Measurements from ENCODE around the gene COX4I2.
"Not testable (repeated sequence)": the region's sequence is repeated elsewhere in the genome, so short reads cannot be mapped to it uniquely, and the experiment has no call there.

The COX4I2 gene

DNA sequence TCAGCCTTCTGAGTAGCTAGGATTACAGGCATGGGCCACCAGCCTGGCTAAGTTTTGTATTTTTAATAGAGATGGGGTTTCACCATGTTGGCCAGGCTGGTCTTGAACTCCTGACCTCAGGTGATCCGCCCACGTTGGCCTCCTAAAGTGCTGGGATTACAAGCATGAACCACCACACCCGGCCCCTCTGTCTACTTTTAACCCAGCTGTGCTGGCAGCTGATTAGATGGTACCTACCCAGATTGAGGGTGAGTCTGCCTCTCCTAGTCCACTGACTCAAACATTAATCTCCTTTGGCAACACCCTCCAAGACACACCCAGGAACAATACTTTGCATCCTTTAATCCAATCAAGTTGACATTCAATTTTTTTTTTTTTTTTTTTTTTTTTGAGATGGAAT is 10.4 kb downstream of the COX4I2 start:
- in situ Hi-C loops (cut with MboI; ENCODE audit: low sequenced_read_pairs): not testable (repeated sequence)

DNA sequence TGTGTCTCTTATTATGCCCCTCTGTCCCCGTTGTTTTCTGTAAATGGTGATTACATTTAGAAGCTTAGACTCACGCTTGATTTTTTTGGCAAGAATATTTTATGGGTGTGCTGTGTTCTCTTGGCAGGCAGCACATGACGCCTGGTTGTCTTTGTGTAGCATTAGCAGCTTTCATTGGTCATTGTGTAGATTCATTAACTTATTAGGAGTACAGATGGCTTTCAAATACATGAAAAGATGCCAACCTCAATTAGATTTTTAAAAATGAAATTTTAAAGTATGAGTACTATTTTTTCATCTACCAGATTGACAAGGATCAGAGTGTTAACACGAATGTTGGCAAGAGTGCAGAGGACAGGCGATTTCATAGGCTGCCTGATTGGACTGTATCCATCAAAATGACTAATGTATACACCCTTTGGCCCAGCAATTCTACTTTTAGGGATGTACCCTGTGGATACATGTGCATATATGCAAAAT is 15.2 kb downstream of the COX4I2 start:
- in situ Hi-C loops (cut with MboI; ENCODE audit: low sequenced_read_pairs): loop anchor here (10.0 kb wide), 1 partner anchor 58 kb away; no protein-coding TSS in a partner anchor

DNA sequence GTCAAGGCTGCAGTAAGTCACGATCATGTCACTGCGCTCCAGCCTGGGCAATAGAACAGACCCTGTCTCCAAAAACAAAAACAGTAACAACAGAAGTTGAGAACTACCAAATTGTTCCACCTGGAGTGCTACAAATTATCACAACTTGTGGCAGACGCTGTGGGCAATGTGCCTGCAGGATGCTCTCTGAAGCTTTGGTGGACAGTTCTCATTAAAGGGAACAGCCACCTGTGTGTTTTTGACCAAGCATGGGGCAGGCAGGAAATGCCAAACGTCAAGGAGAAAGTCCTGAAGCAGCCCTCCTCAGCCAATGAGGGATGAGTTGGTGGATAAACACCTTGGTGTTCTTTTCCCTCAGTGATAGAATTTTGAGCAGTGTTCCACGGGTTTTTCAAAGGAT is 15.8 kb downstream of the COX4I2 start:
- in situ Hi-C loops (cut with MboI; ENCODE audit: low sequenced_read_pairs): loop anchor here (10.0 kb wide), 1 partner anchor 59 kb away; no protein-coding TSS in a partner anchor

DNA sequence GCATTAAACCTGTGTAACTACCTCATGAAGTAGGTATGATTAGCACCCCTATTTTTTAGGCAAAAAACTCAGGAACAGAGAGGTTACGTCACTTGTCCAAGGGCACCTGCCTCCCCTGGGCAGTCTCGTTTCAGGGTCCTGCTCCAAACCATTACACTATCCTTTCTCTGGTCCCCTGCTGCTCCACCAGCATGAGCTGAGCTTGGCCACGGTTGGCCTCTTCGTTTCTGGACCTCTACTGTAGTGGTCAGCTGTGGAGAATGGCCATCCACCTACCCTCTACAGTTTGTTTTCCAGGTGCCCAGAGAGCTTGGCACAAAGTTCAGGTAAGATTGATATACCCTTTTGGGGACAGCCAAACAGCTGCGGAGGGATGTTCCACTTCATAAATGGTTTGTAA is 16.8 kb downstream of the COX4I2 start:
- in situ Hi-C loops (cut with MboI; ENCODE audit: low sequenced_read_pairs): loop anchor here (10.0 kb wide), 1 partner anchor 60 kb away; no protein-coding TSS in a partner anchor

DNA sequence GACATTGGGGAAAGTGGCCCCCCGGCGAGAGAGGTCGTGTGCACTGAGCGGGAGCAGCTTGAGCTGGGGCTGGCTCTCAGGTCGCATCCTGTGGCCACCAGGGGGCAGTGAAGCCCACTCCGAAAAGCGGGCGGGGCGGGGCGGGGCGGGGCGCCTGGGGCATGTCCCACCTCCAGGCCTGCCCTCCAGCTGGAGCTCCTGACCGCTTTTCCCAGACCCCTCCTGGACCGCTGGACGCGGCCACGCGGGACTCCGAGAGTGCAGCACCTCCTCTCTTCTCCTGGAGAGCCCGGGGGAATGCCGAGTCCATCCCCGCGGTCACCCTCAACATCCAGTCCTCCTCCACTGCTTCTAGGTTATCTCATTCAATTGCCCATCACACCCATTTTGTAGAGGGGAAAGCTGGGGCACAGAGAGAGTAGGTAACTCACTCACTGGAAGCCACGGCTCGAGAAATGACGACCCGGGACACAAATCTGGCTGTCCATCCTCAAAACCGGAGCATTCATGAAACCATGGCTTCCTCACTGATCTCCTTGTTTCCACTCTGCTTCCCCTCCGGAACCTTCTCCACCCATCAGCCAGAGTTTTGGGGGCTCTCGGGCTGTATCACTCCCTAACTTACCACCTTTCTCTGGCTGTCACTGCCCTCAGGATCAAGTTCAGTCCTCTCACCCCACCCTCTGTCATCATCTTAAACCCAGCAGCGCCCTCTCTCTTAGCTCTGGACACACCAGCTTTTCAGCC is 24.1 kb downstream of the COX4I2 start:
- in situ Hi-C loops (cut with MboI; ENCODE audit: low sequenced_read_pairs): no loop called here

DNA sequence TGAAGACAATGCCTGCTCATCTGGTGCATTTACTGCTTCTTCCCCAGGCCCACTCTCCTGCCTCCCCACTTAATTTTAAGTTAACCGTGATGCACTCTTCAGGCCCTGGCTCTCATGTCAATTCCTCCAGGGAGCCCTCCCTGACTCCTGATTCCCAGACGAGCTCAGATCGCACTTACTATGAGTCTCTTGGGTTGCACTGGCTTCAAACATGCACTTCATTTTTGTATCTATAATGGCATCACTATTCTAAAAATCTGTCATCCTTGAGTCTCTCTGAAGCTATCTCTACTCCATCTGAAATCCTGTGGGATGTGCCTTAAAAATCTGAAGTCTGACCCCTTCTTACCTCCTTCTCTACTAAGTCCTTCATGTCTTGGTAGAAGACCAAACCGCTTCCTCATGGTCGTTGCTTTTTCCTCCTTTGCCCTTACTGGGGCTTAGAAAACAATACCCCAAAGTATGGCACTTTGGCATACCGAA is 24.7 kb downstream of the COX4I2 start:
- in situ Hi-C loops (cut with MboI; ENCODE audit: low sequenced_read_pairs): no loop called here

DNA sequence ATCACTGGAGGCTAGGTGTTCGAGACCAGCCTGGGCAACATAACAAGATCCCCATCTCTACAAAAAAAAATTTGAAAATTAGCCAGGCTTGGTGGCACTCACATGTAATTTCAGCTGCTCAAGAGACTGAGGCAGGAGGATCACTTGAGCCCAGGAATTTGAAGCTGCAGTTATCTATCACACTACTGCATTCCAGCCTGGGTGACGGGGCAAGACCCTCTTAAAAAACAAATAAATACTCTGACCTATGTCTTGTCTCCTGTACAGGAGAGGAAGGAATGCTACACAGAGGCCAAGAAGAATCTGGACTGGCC is 25.8 kb downstream of the COX4I2 start:
- in situ Hi-C loops (cut with MboI; ENCODE audit: low sequenced_read_pairs): no loop called here

DNA sequence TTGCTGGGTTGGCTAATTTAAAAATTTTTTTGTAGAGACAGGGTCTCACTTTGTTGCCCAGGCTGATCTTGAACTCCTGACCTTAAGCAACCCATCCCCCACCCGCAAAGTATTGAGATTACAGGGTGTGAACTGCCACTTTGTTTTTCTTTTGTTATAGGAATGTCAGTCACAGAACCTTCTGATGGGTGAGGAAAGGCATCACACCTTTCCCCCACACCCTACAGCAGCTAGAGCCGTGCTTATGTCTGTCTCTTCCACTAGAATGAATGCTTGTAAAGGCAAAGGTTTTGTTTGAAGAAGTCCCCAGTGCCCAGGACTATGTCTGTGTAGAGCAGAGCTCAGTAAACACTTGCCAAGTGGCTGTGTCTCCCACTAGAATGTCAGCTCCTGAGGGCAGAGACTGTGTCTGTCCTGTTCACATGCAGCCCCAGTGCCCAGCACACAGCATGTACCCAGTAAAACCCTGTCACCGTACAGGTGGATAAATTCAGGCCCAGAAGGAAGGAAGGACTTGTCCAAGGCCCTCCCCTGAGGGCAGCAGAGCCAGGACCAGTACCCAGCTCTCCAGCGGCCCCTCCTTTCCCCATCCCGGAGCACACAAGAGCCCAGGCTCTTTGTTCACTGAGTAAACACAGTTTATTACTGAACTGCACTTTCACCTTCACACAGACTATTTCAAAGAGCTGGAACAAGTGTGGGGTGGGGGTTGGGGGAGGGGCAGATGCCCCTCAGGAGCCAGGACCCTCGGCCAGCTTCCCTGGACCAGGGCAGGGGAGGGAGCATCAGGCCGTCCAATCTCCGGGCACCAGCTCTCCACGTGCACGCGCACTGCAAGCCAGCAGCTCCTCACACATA is 26.4 kb downstream of the COX4I2 start:
- in situ Hi-C loops (cut with MboI; ENCODE audit: low sequenced_read_pairs): no loop called here

DNA sequence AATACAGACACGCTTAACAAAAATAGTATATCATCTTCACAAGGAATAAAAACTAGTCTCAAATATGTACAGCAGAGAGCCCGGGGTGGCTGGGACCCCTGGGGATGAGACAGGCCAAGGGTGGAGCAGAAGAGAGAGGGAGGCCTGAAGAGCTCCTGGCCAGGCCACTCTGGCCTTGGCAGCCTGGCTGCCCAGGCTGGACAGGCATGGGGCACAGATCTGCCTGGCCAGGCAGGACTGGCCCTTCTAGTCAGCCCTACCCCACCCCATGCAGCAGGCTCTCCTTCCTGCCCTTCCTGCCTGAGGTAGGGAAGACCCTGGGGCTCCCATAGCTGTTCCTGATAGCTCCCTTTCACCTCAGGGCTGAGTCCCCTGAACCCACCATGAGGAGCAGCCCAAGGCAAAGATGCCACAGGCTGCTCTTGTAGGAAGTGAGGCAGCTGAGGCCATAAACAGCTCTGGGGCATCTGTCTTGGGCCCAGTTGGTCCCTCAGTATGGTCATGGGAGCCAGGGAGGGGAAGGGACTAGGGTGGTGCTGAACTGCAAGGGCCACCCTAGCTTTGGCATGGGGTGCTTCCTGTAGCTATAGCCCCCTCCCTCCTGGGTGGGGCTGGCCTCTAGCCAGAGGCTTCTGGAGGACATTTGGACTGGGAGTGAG is 27.1 kb downstream of the COX4I2 start:
- in situ Hi-C loops (cut with MboI; ENCODE audit: low sequenced_read_pairs): no loop called here

DNA sequence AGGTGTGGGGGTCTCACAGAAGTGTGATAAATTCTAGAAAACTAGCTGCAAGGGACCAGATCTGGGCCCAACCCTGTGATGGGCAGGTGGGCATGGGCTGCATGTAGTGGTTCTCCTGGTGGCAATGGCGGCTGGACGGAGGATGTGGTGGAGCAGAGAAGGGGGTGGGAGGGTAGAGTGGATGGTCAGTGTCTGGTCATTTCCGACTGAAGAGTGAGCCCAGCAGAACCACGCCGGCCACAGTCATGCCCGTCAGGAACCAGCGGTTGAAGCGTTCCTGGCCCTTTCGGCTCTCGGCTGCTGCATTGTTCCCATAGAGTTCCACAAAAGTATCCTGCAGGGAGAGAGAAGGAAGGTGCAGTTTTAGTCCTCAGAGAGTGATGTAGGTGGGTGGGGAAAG is 28.0 kb downstream of the COX4I2 start:
- in situ Hi-C loops (cut with MboI; ENCODE audit: low sequenced_read_pairs): no loop called here

DNA sequence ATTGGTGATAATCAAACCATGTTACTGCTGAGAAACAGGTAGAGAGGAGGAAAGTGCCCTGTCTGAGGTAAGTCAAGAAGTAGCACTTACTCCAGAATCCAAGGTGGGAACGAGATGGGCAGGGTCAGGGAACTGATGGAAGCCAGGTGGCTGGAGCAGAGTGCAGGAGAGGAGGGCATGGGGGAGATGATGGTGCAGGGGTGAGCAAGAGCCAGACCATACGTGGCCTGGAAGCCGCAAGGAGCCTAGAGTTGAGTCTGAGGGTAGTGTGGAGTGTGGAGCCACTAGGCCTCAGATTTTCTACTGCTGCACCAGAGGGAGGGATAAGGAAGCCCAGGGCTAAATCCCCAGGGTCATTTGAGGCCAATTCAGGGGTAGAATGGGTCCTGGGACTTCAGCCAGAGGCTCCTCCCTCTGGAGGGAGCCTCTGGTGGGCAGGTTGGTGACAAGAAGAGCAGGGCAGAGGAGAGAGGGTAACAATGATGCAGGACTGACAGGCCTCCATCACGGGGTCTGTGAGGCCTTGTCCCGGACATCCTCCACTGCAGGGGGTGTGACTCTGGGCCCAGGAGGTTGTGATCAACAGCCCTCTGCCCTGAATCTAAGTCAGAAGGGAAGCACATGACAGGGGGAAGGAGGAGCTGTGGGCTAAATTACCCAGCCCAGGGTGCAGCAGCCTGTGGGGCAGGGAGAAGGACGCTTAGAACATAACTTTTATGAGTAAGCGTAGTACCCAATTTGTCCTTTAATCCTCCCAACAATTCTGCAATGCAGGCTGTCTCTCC is 28.7 kb downstream of the COX4I2 start:
- in situ Hi-C loops (cut with MboI; ENCODE audit: low sequenced_read_pairs): no loop called here

DNA sequence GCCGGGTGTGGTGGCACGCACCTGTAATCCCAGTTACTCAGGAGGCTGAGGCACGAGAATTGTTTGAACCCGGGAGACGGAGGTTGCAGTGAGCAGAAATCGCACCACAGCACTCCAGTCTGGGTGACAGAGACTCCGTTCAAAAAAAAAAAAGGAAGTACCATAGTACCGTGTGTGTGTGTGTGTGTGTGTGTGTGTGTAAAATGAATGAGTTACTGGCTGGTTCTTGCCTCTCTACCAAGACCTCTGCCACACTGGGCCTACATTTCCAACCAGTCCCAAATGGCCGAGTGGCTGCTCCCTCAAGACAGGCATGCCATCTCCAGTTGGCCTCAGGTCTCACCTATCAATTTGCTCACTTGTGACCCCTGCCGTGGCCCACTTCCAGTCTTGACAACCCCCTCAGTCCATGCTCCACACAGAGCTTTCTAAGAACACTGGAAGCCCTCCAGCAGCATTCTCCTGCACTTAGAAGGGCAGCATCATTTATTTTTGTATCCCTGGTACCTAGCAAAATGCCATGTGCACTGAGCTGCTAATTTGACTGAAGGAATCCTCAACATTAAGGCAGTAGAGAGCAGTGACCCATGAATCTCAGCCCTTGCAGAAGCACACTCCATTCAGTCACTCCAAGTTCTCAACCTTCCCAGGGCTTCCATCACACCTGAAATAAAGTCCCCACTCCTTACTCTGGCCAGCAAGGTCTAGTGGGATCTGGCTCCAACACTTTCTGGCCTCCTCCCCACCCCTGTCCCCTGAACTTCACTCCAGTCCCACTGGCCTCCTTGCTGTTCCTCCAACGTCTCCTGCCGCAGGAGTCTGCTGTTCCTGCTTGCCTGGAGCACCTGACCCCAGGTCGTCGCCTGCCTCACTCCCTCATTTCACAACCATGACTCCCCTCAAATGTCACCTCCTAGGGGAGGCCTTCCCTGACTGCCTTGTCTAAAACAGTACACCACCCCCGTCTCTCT is 29.9 kb downstream of the COX4I2 start:
- in situ Hi-C loops (cut with MboI; ENCODE audit: low sequenced_read_pairs): no loop called here

DNA sequence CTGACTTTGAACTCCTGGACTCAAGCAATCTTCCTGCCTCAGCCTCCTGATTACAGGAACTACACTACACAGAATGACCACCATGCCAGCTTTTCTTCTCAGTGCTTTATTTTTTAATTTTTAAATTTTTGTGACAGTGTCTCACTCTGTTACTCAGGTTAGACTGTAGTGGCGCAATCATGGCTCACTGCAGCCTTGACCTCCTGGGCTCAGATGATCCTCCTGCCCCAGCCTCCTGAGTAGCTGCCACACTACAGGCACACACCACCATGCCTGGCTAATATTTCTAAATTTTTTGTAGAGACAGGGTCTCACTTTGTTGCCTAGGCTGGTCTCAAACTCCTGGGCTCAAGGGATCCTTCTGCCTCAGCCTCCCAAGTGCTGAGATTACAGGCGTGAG is 31.2 kb downstream of the COX4I2 start:
- in situ Hi-C loops (cut with MboI; ENCODE audit: low sequenced_read_pairs): not testable (repeated sequence)

DNA sequence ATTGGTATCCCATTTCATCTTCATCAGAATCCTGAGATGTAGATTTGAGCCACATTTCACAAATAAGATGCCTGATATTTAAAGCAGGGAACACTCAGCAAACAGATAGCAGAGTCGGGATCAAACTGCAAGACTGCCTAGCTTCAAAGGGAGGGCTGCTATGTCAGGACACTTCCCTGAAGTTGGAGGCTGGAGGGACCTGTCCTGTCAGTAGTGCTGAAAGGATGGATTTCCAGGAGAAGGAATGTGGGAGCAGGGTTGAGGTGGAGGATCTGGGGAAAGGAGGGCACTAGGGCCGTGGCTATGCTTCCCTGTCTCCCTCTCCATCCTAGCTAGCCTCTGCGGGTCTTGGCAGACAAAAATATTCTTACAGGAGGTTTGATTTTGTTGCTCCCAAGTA is 32.2 kb downstream of the COX4I2 start:
- in situ Hi-C loops (cut with MboI; ENCODE audit: low sequenced_read_pairs): no loop called here

DNA sequence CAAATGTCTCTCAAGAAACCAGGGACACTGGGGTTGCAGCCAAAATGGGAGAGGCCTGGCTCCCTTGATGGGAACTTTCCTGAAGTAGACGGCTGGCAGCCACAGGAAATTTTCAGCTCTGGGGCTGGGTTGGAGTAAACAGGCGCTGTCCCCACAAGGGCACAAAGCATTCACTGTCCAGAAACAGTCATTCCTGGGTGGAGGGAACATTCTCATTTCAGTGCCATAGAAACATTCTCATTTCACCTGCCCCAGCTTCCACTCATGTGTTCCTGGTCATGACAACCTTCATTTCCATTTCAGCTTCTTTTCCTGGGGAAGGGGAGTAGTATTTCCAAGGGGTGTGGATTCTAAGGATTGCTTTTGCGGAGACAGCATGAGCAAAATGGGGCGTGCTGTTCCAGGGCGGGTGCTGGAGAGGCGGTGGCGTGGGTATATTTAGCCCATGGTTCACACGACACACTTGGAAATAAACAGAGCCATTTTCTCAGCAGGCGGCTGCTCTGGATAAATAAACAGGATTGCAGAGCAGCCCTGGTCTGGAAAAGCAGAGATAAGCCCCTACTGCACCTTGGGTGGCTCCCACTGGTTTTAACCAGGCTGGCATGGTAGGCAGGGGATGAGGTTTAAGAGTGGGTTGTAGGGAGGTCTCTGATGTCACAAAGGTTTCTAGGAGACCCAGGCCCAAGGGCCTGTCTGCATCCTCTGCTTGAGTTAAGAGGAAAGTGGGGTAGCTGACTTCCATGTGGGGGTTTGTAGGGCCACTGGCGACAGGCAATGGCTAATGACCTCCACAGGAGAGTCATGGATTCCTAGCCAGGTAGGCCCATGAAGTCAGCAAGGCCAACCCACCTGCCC is 32.9 kb downstream of the COX4I2 start:
- in situ Hi-C loops (cut with MboI; ENCODE audit: low sequenced_read_pairs): no loop called here

DNA sequence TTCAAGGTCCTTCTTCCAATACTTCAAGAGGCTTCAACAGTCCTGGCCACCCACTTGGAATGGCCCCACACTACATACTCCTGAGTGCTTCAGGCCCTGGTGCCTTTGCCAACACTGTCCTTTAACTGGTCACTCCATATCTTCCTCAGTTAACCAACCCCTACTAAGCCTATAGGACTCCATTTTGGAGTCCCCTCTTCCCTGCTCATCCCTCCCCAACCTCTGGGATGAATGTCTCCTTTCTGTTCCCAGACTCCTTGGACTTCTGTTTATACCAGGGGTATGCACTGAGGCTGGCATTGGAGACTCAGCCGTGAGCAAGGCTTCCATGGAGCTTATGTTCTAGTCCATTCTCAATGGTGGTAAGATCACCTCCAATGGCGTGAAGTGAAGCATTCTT is 33.6 kb downstream of the COX4I2 start:
- in situ Hi-C loops (cut with MboI; ENCODE audit: low sequenced_read_pairs): no loop called here

DNA sequence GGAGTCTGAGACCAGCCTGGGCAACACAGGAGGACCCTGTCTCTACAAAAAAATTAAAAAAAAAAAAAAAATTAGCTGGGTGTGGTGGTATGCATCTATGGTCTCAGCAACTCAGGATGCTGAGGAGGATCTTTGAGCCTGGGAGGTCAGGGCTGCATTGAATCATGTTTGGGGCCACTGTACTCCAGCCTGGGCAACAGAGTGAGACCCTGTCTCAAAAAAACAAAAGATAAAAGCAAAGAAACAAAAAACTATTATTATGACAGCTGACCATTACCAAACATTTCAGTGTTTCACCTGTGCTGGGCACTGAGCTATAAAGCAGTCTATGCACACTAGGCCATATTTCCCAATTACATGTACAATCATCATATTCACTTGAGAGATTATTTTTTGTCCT is 35.7 kb downstream of the COX4I2 start:
- in situ Hi-C loops (cut with MboI; ENCODE audit: low sequenced_read_pairs): no loop called here

DNA sequence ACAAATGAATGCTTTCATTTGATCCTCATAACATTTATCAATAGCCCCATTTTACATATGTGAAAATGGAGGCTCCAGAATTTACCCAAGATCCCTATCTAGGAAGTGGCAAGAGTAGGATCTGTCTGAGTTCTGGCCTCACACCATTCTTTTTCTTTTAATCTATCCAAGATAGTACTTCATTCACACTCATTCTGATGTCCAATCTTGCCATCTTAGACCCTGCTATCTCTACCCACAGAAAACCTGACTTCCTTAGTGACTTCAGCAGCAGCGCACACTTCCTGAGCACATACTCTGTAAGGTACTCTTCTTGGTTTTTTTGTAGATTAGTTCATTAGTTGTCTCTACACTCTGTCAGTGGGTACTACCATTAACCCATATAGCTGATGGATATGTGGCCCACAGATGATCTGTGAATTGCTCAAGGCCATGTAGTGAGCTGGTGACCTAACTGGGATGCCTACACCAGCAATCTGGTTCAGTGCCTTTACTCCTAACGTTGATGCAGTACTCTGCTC is 36.3 kb downstream of the COX4I2 start:
- in situ Hi-C loops (cut with MboI; ENCODE audit: low sequenced_read_pairs): no loop called here
